CD4-positive, alpha-beta T cell treated with Interleukin-10 for 1 hour (primary cell): Measurements from ENCODE around the gene SPRYD3.
"Not testable (repeated sequence)": the region's sequence is repeated elsewhere in the genome, so short reads cannot be mapped to it uniquely, and the experiment has no call there.

Experiments used
- DNase-seq: peaks from one replicate; pipeline ENCODE4 v3.0.0-alpha.2; 2020

Gene SPRYD3

GRCh38 chr12:53079226-53080117 is at the start of gene SPRYD3:
Gene SPRYD3 (minus strand): TSS chr12:53079390. CDS start chr12:53079333, 57 bp downstream.
- peak; percentile 98 for DNase-seq

- no peak for DNase-seq
Measured at GRCh38 chr12:53127169-53127568, 48.0 kb upstream of the SPRYD3 start.

GRCh38 chr12:53124352-53124723 is 45.1 kb upstream of the SPRYD3 start:
- no peak for DNase-seq

- no peak for DNase-seq
Measured at GRCh38 chr12:53123578-53124351, 44.6 kb upstream of the SPRYD3 start.

- DNase-seq = no peak
Measured at GRCh38 chr12:53122961-53123468, 43.8 kb upstream of the SPRYD3 start.

GRCh38 chr12:53120685-53121525 is 41.7 kb upstream of the SPRYD3 start:
- DNase-seq = no peak

- DNase-seq = no peak
Measured at GRCh38 chr12:53118751-53119300, 39.6 kb upstream of the SPRYD3 start.

GRCh38 chr12:53115891-53116648 is 36.9 kb upstream of the SPRYD3 start:
- no peak for DNase-seq

- no peak for DNase-seq
Measured at GRCh38 chr12:53115112-53115890, 36.1 kb upstream of the SPRYD3 start.

GRCh38 chr12:53113951-53114350 is 34.8 kb upstream of the SPRYD3 start:
- DNase-seq = no peak

- no peak for DNase-seq
Measured at GRCh38 chr12:53113136-53113705, 34.0 kb upstream of the SPRYD3 start.

- not testable (repeated sequence) for DNase-seq
Measured at GRCh38 chr12:53112431-53112830, 33.2 kb upstream of the SPRYD3 start.

- DNase-seq = no peak
Measured at GRCh38 chr12:53107122-53107521, 27.9 kb upstream of the SPRYD3 start.

GRCh38 chr12:53105712-53106439 is 26.7 kb upstream of the SPRYD3 start:
- DNase-seq = no peak

GRCh38 chr12:53105256-53105655 is 26.1 kb upstream of the SPRYD3 start:
- no peak for DNase-seq

- DNase-seq = peak; percentile 31
Measured at GRCh38 chr12:53103860-53104305, 24.7 kb upstream of the SPRYD3 start.

- peak; percentile 58 for DNase-seq
Measured at GRCh38 chr12:53102883-53103807, 24.0 kb upstream of the SPRYD3 start, which contains the start of gene SOAT2. Gene SOAT2 (plus strand): TSS chr12:53103486. CDS start chr12:53103578, 92 bp downstream.
